Esophagus (tissue), 2 donors: ENCODE results near the gene IFNL1. TPM values are rescaled to one million over a fixed set of nuclear protein-coding genes. Genes with fewer than 3 reads are reported as not detected.

Source experiments
- H3K27ac ChIP-seq, 2 donors: one replicate each; pipeline ENCODE4 v1.5.1; 2013; ENCODE audit warnings: low read depth in 2 of 2, mild to moderate bottlenecking in 2 of 2, inconsistent platforms in 1 of 2, low read length in 1 of 2, moderate library complexity in 1 of 2
- H3K27me3 ChIP-seq, 2 donors: one replicate each; pipeline ENCODE4 v1.6.1; 2013; ENCODE audit warnings: low read length in 2 of 2, control low read depth in 1 of 2, mild to moderate bottlenecking in 1 of 2; ENCODE audit not compliant: insufficient read depth in 2 of 2, control insufficient read depth in 1 of 2
- H3K36me3 ChIP-seq, 2 donors: one replicate each; pipeline ENCODE4 v1.6.1; 2013; ENCODE audit warnings: low read length in 1 of 2; ENCODE audit not compliant: control insufficient read depth in 2 of 2, insufficient read depth in 2 of 2
- H3K4me1 ChIP-seq, 2 donors: one replicate each; pipeline ENCODE4 v1.6.1; 2013; ENCODE audit warnings: low read length in 1 of 2; ENCODE audit not compliant: control insufficient read depth in 2 of 2, insufficient read depth in 2 of 2
- H3K4me3 ChIP-seq, 2 donors: one replicate each; pipeline ENCODE4 v1.5.1; 2013; ENCODE audit warnings: low read length in 2 of 2, mild to moderate bottlenecking in 2 of 2, low read depth in 1 of 2, moderate library complexity in 1 of 2
- H3K9me3 ChIP-seq, 2 donors: one replicate each; pipeline ENCODE4 v1.6.1; 2013; ENCODE audit warnings: mild to moderate bottlenecking in 2 of 2, low read depth in 1 of 2, low read length in 1 of 2, moderate library complexity in 1 of 2; ENCODE audit not compliant: control insufficient read depth in 2 of 2, insufficient read depth in 1 of 2
- WGBS, 2 donors: extraction: QIAGEN DNeasy Blood & Tissue Kit; methylation state at CpG; one replicate each; pipeline ENCODE4 v1.1.7; 2013; 5-methylcytosine and 5-hydroxymethylcytosine counted together
- polyA plus RNA-seq, 2 donors: library from polyadenylated mRNA; stranded (reverse); fragments of 200-250 nt; gene quantifications; one replicate each; pipeline ENCODE4 v1.2.3, GENCODE V29; 2013
- donor health status: healthy with polysubstance abuse.
- donor health status: Bipolar disorder and iron deficiency.

The IFNL1 gene
- polyA plus RNA-seq, result not detected

- H3K27ac ChIP-seq, result no peak within 1 kb of the TSS
- H3K27me3 ChIP-seq, result no peaks in the 10 kb centered on the region
- no peaks in the 10 kb centered on the region for H3K9me3 ChIP-seq
- H3K36me3 ChIP-seq, result no peaks in the 10 kb centered on the region
- H3K4me1 ChIP-seq, result no peaks in the 10 kb centered on the region
- WGBS, 2 donors, result 78 to 80% methylated on average over 11 of the region's 11 CpGs
- no peak within 1 kb of the TSS for H3K4me3 ChIP-seq
Observed at GRCh38 chr19:39296055-39296645, at the start of gene IFNL1. IFNL1 (plus strand) TSS chr19:39296407; CDS start chr19:39296422, 15 bp downstream.

DNA sequence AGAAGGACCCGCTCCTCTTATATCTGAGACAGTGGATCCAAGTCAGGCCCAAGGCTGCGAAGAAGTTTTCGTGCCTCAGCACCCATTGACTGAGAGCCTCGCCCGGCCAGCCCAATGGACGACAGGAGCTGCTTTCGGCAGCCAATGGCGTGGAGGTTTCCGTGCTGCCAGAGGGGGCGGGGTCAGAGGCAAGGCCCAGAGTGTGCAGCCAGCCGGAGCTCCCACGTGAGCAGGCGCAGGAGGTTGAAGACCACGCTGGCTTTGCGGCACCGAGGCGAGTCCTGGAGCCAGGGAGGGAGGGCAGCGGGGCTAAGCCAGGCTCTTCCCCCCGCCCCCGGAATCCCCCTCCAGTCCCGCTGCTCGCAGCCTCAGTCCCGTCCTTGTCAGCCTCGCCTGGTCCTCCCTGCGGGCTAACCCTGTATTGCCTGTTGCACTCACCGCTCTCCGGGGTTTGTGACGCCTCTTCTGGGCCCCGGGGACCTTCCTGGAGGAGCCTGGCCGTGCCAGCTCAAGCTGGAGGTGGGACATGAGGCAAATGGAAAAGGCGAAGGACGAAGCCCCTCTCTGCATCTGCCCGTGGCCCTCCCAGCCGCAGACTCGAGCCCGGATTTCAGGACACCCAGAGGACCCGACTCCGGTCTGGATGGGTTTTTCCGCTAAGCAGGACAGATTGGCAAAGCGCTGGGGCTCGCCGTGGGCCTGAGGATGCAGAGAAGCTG is 49.1 kb upstream of the IFNL1 start:
- peaks cover 0 to 5% of the 10 kb centered on the region in 2 donors for H3K27me3 ChIP-seq
- peaks cover 2 to 3% of the 10 kb centered on the region in 2 donors for H3K9me3 ChIP-seq
- 21 to 22% methylated on average over 37 to 42 of the region's 42 CpGs for WGBS, 2 donors
- H3K27ac ChIP-seq, result no peak overlapping the region
- H3K4me3 ChIP-seq, result no peak overlapping the region
- peaks cover 5 to 10% of the 10 kb centered on the region in 2 donors for H3K4me1 ChIP-seq
- H3K36me3 ChIP-seq, result no peaks in the 10 kb centered on the region

- H3K36me3 ChIP-seq, result no peaks in the 10 kb centered on the region
- 26 to 28% methylated on average over 74 to 92 of the region's 92 CpGs for WGBS, 2 donors
- peaks cover 2 to 3% of the 10 kb centered on the region in 2 donors for H3K9me3 ChIP-seq
- H3K4me3 ChIP-seq, result no peak overlapping the region
- peaks cover 0 to 5% of the 10 kb centered on the region in 2 donors for H3K27me3 ChIP-seq
- no peak overlapping the region for H3K27ac ChIP-seq
- peaks cover 5 to 10% of the 10 kb centered on the region in 2 donors for H3K4me1 ChIP-seq
Observed at GRCh38 chr19:39247701-39248664, 48.2 kb upstream of the IFNL1 start.

DNA sequence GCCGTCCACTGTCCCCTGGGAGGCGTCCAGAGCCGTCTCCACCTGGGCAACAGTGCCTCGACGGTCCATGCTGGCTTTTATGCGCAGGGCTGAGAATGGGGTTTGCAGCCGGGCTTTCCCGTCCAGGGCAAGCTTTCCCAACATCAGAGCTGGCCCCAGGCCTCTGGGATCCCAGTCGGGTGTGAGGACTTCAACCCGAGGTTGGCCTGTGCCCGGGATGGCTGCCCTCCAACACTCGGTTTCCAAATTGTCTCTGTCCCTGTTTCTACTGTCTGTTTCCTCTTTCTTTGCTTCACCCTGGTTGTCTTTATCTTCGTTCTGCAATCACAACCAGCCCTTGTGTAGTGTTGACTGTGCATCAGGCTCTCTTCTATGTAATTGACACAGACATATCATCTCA is 47.4 kb upstream of the IFNL1 start, which contains the start of gene IFNL4:
Gene IFNL4 (minus strand): TSS at position 51 of the 400 bp plus-strand sequence.
- Histone ChIP-seq H3K9me3 (peaks cover 2 to 3% of the 10 kb centered on the region in 2 donors), H3K36me3 (no peaks in the 10 kb centered on the region), H3K4me3 (no peak within 1 kb of the TSS), H3K27ac (no peak within 1 kb of the TSS), H3K27me3 (peaks cover 0 to 5% of the 10 kb centered on the region in 2 donors), H3K4me1 (peaks cover 5 to 10% of the 10 kb centered on the region in 2 donors)
- 73 to 74% methylated on average over 13 of the region's 13 CpGs for WGBS, 2 donors

- H3K4me1 ChIP-seq, result peaks cover 5 to 10% of the 10 kb centered on the region in 2 donors
Observed at GRCh38 chr19:39251081-39251480, 45.1 kb upstream of the IFNL1 start.

GRCh38 chr19:39251846-39252245 is 44.4 kb upstream of the IFNL1 start:
- peaks cover 5 to 9% of the 10 kb centered on the region in 2 donors for H3K4me1 ChIP-seq
- peaks cover 0 to 4% of the 10 kb centered on the region in 2 donors for H3K27me3 ChIP-seq
- H3K9me3 ChIP-seq, result peaks cover 2% of the 10 kb centered on the region in 2 donors
- H3K4me3 ChIP-seq, result no peak overlapping the region
- H3K27ac ChIP-seq, result no peak overlapping the region
- 42 to 53% methylated on average over 3 of the region's 3 CpGs for WGBS, 2 donors
- H3K36me3 ChIP-seq, result no peaks in the 10 kb centered on the region

More at GRCh38 chr19:39251081-39251480, 45.1 kb upstream of the IFNL1 start:
- Histone ChIP-seq H3K27me3 (peaks cover 0 to 5% of the 10 kb centered on the region in 2 donors), H3K4me3 (no peak overlapping the region), H3K36me3 (no peaks in the 10 kb centered on the region), H3K27ac (no peak overlapping the region), H3K9me3 (peaks cover 2 to 3% of the 10 kb centered on the region in 2 donors)
- WGBS, 2 donors, result 81 to 84% methylated on average over 5 of the region's 5 CpGs

DNA sequence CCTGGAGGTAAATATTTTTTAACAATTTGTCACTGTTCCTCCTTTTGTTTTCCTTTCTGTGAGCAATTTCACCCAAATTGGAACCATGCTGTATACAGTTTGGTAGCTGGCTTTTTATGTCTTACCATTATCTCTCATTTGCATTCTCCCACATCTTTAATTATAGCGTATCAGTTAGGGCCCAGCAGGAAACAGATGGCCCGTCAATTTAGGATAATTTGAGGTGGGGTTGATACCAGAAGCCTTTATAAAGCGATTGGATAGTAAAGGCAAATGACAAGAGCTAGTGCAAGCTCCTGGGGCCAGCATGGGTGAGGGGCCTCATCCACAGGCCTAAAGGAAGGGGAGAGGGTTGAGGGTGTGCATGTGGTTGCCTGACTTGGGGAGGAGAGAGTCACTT is 43.7 kb upstream of the IFNL1 start:
- no peak overlapping the region for H3K27ac ChIP-seq
- WGBS, 2 donors, result 64 to 66% methylated on average over 3 of the region's 3 CpGs
- peaks cover 4 to 5% of the 10 kb centered on the region in 2 donors for H3K4me1 ChIP-seq
- H3K36me3 ChIP-seq, result no peaks in the 10 kb centered on the region
- no peak overlapping the region for H3K4me3 ChIP-seq
- no peaks in the 10 kb centered on the region for H3K9me3 ChIP-seq
- no peaks in the 10 kb centered on the region for H3K27me3 ChIP-seq

- WGBS, 2 donors, result 83 to 85% methylated on average over 8 of the region's 8 CpGs
- H3K36me3 ChIP-seq, result no peaks in the 10 kb centered on the region
- no peaks in the 10 kb centered on the region for H3K4me1 ChIP-seq
- no peak overlapping the region for H3K4me3 ChIP-seq
- H3K27ac ChIP-seq, result no peak overlapping the region
- no peaks in the 10 kb centered on the region for H3K9me3 ChIP-seq
- H3K27me3 ChIP-seq, result no peaks in the 10 kb centered on the region
Observed at GRCh38 chr19:39253374-39254149, 42.6 kb upstream of the IFNL1 start.
